Memory B cell (primary cell): ENCODE results near the gene PRPF19.

Source experiments
- ATAC-seq: fragments of 150-1000 bp; cut with Tn5 transposase; 2 replicates; pipeline ENCODE4 v1.10.0; 2021; ENCODE audit warnings: low read depth, mild to moderate bottlenecking, moderate library complexity
- DNase-seq, 2 donors: peaks; one replicate each; pipeline ENCODE4 v3.0.0; 2022; ENCODE audit warnings: low spot score in 2 of 2
- H3K27ac Mint-ChIP-seq: one replicate; pipeline ENCODE4 v1.8.0; 2022; ENCODE audit warnings: mild to moderate bottlenecking, moderate library complexity, mixed read lengths
- H3K27me3 Mint-ChIP-seq: one replicate; pipeline ENCODE4 v1.8.0; 2022; ENCODE audit warnings: mixed read lengths
- H3K36me3 Mint-ChIP-seq: one replicate; pipeline ENCODE4 v1.8.0; 2022; ENCODE audit warnings: mild to moderate bottlenecking, mixed read lengths
- H3K4me1 Mint-ChIP-seq: one replicate; pipeline ENCODE4 v1.8.0; 2022; ENCODE audit warnings: mixed read lengths
- H3K4me3 Mint-ChIP-seq: one replicate; pipeline ENCODE4 v1.8.0; 2022; ENCODE audit warnings: mild to moderate bottlenecking, moderate library complexity, mixed read lengths
- H3K9me3 Mint-ChIP-seq: one replicate; pipeline ENCODE4 v1.8.0; 2022; ENCODE audit warnings: mixed read lengths

PRPF19 gene

GRCh38 chr11:60864856-60865513 lies 41.4 kb downstream of the PRPF19 start:
- peaks cover 4% of the 10 kb centered on the region for H3K27me3 Mint-ChIP-seq
- H3K4me3 Mint-ChIP-seq = no peak overlapping the region
- H3K36me3 Mint-ChIP-seq = no peaks in the 10 kb centered on the region
- no peak overlapping the region for H3K27ac Mint-ChIP-seq
- no peaks in the 10 kb centered on the region for H3K9me3 Mint-ChIP-seq
- no peak for DNase-seq
- ATAC-seq = no peak
- H3K4me1 Mint-ChIP-seq = no peaks in the 10 kb centered on the region

- H3K4me1 Mint-ChIP-seq = peaks cover 3% of the 10 kb centered on the region
These were observed 42.5 kb downstream of the PRPF19 start for GRCh38 chr11:60863550-60864521.

DNA sequence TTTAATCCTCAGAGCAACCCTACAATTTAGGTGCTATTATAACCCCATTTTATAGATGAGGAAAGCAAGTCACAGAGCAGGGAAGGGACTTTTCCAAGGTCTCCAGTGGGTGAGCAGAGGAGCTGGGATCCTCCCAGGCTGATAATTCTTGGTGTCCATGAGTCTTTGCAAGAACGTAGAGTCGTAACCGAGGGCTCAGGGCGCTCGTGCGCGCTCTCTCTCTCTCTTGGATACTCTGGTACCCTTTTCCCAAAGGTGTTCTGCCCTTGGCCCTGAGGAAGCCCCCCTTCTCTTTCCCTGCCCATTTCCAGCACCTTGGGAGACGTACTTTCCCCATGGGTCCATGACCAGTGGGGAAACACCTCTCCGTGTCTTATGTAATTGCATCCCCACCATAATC lies 44.2 kb downstream of the PRPF19 start:
- no peak for DNase-seq
- H3K4me1 Mint-ChIP-seq = peaks cover 3% of the 10 kb centered on the region
- no peak overlapping the region for H3K27ac Mint-ChIP-seq
- no peaks in the 10 kb centered on the region for H3K27me3 Mint-ChIP-seq
- ATAC-seq = no peak
- no peaks in the 10 kb centered on the region for H3K9me3 Mint-ChIP-seq
- H3K36me3 Mint-ChIP-seq = no peaks in the 10 kb centered on the region
- H3K4me3 Mint-ChIP-seq = no peak overlapping the region

More at GRCh38 chr11:60863550-60864521, 42.5 kb downstream of the PRPF19 start:
- Mint-ChIP-seq H3K4me3 (no peak overlapping the region), H3K9me3 (no peaks in the 10 kb centered on the region), H3K36me3 (no peaks in the 10 kb centered on the region), H3K27ac (no peak overlapping the region), H3K27me3 (no peaks in the 10 kb centered on the region)
- no peak for DNase-seq
- no peak for ATAC-seq

- DNase-seq (no peak), ATAC-seq (no peak)
- Mint-ChIP-seq H3K27me3 (no peaks in the 10 kb centered on the region), H3K9me3 (no peaks in the 10 kb centered on the region), H3K4me3 (no peak overlapping the region), H3K4me1 (peaks cover 3% of the 10 kb centered on the region), H3K27ac (no peak overlapping the region), H3K36me3 (no peaks in the 10 kb centered on the region)
These were observed 45.4 kb downstream of the PRPF19 start for GRCh38 chr11:60860943-60861342.

DNA sequence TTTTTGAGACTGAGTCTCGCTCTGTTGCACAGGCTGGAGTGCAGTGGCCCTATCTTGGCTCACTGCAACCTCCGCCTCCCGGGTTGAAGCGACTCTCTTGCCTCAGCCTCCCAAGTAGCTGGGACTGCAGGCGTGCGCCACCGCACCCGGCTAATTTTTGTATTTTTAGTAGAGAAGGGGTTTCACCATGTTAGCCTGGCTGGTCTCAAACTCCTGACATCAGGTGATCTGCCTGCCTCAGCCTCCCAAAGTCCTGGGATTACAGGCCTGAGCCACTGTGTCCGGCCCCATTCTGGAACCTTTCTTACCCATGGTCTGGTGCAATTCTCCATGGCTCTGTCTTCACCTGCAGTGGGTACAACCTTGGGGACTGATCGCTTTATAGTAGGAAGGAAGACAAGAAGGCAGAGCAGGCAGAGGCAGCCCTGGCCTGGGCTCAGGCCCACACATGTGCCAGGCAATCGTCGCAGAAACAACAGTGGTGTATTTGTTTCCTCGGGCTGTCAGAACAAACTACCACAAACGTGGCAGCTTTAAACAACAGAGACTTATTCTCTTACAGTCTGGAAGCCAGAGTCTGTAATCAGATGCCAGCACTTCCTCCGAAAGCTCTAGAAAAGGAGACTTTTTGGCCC lies 46.7 kb downstream of the PRPF19 start:
- ATAC-seq (no peak), DNase-seq (no peak)
- no peak overlapping the region for H3K4me3 Mint-ChIP-seq
- H3K9me3 Mint-ChIP-seq = no peaks in the 10 kb centered on the region
- no peaks in the 10 kb centered on the region for H3K27me3 Mint-ChIP-seq
- H3K4me1 Mint-ChIP-seq = peaks cover 5% of the 10 kb centered on the region
- H3K27ac Mint-ChIP-seq = peak overlapping the region; percentile 62
- no peaks in the 10 kb centered on the region for H3K36me3 Mint-ChIP-seq

DNA sequence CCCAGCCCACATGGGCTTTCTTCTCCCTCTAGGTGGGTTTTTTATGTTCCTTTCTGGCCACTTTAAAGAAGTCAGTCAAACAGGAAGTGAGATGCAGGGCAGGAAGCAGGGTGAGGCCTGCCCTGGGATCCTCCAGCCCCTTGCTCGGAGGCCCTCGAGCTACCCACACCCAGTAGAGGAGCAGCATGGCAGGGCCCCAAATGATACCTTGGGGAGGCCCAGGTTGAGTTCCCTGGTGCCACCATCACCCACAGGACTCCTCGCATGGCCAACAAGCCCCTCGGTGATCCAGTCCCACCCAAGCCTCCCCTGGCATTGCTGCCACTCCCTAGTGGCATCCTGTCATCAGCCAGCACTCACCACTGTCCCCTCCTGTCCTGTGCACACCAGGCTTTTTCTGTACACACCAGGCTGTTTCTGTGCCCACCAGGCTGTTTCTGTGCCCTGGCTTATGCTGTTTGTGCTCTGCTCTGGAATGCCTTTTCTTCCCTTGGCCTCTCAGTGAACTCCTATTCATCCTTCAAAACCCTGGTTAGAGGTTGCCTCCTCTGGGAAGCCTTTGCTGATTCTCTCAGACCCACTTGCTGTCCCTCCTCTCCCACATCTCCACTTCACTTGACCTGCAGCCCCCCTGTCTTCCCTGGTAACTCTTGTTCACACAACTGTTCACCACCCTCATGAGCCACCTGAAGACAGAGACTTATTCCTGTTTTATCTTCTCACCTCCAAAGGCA lies 47.5 kb downstream of the PRPF19 start:
- H3K4me3 Mint-ChIP-seq = no peak overlapping the region

GRCh38 chr11:60858236-60858635 lies 48.1 kb downstream of the PRPF19 start:
- H3K27me3 Mint-ChIP-seq = no peaks in the 10 kb centered on the region
- H3K9me3 Mint-ChIP-seq = no peaks in the 10 kb centered on the region
- no peak overlapping the region for H3K27ac Mint-ChIP-seq
- H3K4me3 Mint-ChIP-seq = no peak overlapping the region
- H3K4me1 Mint-ChIP-seq = peaks cover 5% of the 10 kb centered on the region
- ATAC-seq (no peak), DNase-seq (no peak)
- H3K36me3 Mint-ChIP-seq = peaks cover under 1% of the 10 kb centered on the region

More for the DNA sequence above, 47.5 kb downstream of the PRPF19 start:
- DNase-seq = no peak
- no peak for ATAC-seq
- Mint-ChIP-seq H3K27me3 (no peaks in the 10 kb centered on the region), H3K4me1 (peaks cover 5% of the 10 kb centered on the region), H3K27ac (peak overlapping the region; percentile 62), H3K36me3 (no peaks in the 10 kb centered on the region), H3K9me3 (no peaks in the 10 kb centered on the region)

- DNase-seq = no peak
- no peak for ATAC-seq
- Mint-ChIP-seq H3K4me1 (peaks cover 5% of the 10 kb centered on the region), H3K36me3 (peaks cover 3% of the 10 kb centered on the region), H3K9me3 (no peaks in the 10 kb centered on the region), H3K27ac (no peak overlapping the region), H3K27me3 (no peaks in the 10 kb centered on the region), H3K4me3 (no peak overlapping the region)
These were observed 48.8 kb downstream of the PRPF19 start for GRCh38 chr11:60857378-60858232.

- Mint-ChIP-seq H3K4me1 (peaks cover 5% of the 10 kb centered on the region), H3K4me3 (no peak within 1 kb of the TSS), H3K27me3 (no peaks in the 10 kb centered on the region), H3K9me3 (no peaks in the 10 kb centered on the region), H3K36me3 (peaks cover 13% of the 10 kb centered on the region), H3K27ac (no peak within 1 kb of the TSS)
- DNase-seq (no peak), ATAC-seq (no peak)
These were observed 50.4 kb downstream of the PRPF19 start, which contains the start of gene PTGDR2 for GRCh38 chr11:60855726-60856633. TSS of gene PTGDR2 (minus strand) at chr11:60855950. CDS start at chr11:60853722, 2,228 bp downstream.

GRCh38 chr11:60854847-60855725 lies 51.3 kb downstream of the PRPF19 start:
- no peak overlapping the region for H3K4me3 Mint-ChIP-seq
- no peak overlapping the region for H3K27ac Mint-ChIP-seq

GRCh38 chr11:60854140-60854846 lies 52.1 kb downstream of the PRPF19 start:
- peaks cover 22% of the 10 kb centered on the region for H3K36me3 Mint-ChIP-seq
- H3K27me3 Mint-ChIP-seq = no peaks in the 10 kb centered on the region
- H3K9me3 Mint-ChIP-seq = no peaks in the 10 kb centered on the region
- peaks cover 4% of the 10 kb centered on the region for H3K4me1 Mint-ChIP-seq
- H3K4me3 Mint-ChIP-seq = no peak overlapping the region
- ATAC-seq (no peak), DNase-seq (no peak)
- no peak overlapping the region for H3K27ac Mint-ChIP-seq

More at GRCh38 chr11:60854847-60855725, 51.3 kb downstream of the PRPF19 start:
- H3K9me3 Mint-ChIP-seq = no peaks in the 10 kb centered on the region
- ATAC-seq (no peak), DNase-seq (no peak)
- peaks cover 18% of the 10 kb centered on the region for H3K36me3 Mint-ChIP-seq
- peaks cover 5% of the 10 kb centered on the region for H3K4me1 Mint-ChIP-seq
- no peaks in the 10 kb centered on the region for H3K27me3 Mint-ChIP-seq
